HG03039 (cell line): ENCODE measurements around the gene P4HTM.

ENCODE experiments used
- ATAC-seq: cut with Tn5 transposase; IDR thresholded peaks from one replicate; pipeline ENCODE4 v1.9.1; 2021; ENCODE audit warnings: mild to moderate bottlenecking, moderate library complexity; ENCODE audit not compliant: unreplicated experiment

The P4HTM gene

GRCh38 chr3:48989796-48990635 lies at the start of gene P4HTM:
Gene P4HTM, plus strand, starts transcription at chr3:48990241. Its CDS starts 16 bp downstream, at chr3:48990257.
- ATAC-seq = peak; percentile 43

GRCh38 chr3:48945432-48945831 lies 44.6 kb upstream of the P4HTM start:
- ATAC-seq = no peak

GRCh38 chr3:48945891-48946549 lies 44.0 kb upstream of the P4HTM start:
- ATAC-seq = no peak

- ATAC-seq = no peak
Measured at GRCh38 chr3:48949376-48949717, 40.7 kb upstream of the P4HTM start.

- no peak for ATAC-seq
Measured at GRCh38 chr3:48950051-48950450, 40.0 kb upstream of the P4HTM start.

- no peak for ATAC-seq
Measured at GRCh38 chr3:48951764-48952163, 38.3 kb upstream of the P4HTM start.

GRCh38 chr3:48952510-48953118 lies 37.4 kb upstream of the P4HTM start:
- ATAC-seq = no peak

- ATAC-seq = no peak
Measured at GRCh38 chr3:48957006-48957705, 32.9 kb upstream of the P4HTM start.

GRCh38 chr3:48960841-48961413 lies 29.1 kb upstream of the P4HTM start:
- ATAC-seq = no peak

- ATAC-seq = no peak
Measured at GRCh38 chr3:48962340-48962739, 27.7 kb upstream of the P4HTM start.

- no peak for ATAC-seq
Measured at GRCh38 chr3:48962939-48963338, 27.1 kb upstream of the P4HTM start.

GRCh38 chr3:48963591-48963990 lies 26.4 kb upstream of the P4HTM start:
- ATAC-seq = no peak

- no peak for ATAC-seq
Measured at GRCh38 chr3:48966367-48966766, 23.7 kb upstream of the P4HTM start.

- ATAC-seq = no peak
Measured at GRCh38 chr3:48966876-48967361, 23.1 kb upstream of the P4HTM start.

GRCh38 chr3:48970586-48970985 lies 19.5 kb upstream of the P4HTM start:
- ATAC-seq = no peak

- no peak for ATAC-seq
Measured at GRCh38 chr3:48974076-48974864, 15.8 kb upstream of the P4HTM start.

- no peak for ATAC-seq
Measured at GRCh38 chr3:48979451-48979850, 10.6 kb upstream of the P4HTM start.

GRCh38 chr3:48980295-48980694 lies 9.7 kb upstream of the P4HTM start:
- ATAC-seq = no peak

- no peak for ATAC-seq
Measured at GRCh38 chr3:48982016-48982415, 8.0 kb upstream of the P4HTM start.

GRCh38 chr3:48982686-48983085 lies 7.4 kb upstream of the P4HTM start:
- ATAC-seq = no peak
